Lower leg skin (tissue), 3 donors: ENCODE measurements around the gene SEC61B.

Experiments used
- POLR2A ChIP-seq, 2 donors: fragments of 450-650 bp; IDR thresholded peaks; one replicate each; pipeline ENCODE4 v1.6.1; 2016 to 2017; ENCODE audit warnings: antibody characterized with exemption in 2 of 2, mild to moderate bottlenecking in 1 of 2, moderate library complexity in 1 of 2
- TF ChIP-seq, protein P1 (sequence below), 3 donors: fragments of 450-650 bp; IDR thresholded peaks; one replicate each; pipeline ENCODE4 v1.5.1; 2016; ENCODE audit warnings: antibody characterized with exemption in 3 of 3, mild to moderate bottlenecking in 3 of 3, moderate library complexity in 2 of 3

DNA sequence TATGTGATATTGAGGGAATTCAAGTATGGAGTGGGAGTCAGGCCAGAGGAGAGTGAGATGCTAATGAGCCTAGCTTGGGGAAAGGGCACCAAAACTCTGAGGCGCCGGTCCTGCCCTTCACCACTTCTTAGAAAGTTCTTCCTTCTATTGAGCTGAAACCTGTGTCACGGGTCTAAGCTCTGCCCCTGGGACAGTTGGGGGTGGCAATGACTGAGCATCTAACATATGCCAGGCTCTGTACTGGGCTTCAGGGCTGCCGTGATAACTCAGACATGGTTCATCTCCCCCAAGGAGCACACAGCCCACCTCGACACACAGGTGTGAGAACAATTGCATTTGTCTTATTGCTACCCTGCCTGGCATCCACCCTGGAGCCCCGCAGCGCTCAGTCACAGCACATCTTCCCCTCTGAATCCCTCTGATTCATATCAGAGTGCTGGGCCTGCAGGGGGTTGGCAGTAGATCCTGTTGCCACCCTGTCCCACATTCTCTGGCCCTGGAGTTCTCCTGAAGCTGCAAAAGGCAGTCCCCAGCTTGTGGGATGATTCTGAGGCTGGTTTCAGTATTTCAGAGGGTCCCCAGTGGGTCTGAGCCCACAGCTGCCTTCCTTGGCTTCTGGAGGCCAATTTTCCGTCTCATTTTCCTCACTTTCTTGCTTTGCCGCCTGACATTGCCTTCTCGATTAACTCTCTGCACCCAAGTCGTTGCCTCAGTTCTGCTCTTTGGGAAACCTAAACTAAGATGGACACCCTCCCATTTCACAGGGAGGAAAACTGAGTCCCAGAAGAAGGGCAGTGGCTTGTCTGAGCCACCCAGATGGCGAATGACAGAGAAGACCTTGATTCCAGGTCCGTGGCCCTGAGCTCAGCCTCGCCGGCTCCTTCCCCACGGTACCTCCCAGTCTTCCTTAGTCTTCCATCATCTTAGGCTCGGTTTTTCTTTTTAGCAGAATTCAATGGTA lies 42.9 kb upstream of the SEC61B start:
- TF ChIP-seq, protein P1, sequence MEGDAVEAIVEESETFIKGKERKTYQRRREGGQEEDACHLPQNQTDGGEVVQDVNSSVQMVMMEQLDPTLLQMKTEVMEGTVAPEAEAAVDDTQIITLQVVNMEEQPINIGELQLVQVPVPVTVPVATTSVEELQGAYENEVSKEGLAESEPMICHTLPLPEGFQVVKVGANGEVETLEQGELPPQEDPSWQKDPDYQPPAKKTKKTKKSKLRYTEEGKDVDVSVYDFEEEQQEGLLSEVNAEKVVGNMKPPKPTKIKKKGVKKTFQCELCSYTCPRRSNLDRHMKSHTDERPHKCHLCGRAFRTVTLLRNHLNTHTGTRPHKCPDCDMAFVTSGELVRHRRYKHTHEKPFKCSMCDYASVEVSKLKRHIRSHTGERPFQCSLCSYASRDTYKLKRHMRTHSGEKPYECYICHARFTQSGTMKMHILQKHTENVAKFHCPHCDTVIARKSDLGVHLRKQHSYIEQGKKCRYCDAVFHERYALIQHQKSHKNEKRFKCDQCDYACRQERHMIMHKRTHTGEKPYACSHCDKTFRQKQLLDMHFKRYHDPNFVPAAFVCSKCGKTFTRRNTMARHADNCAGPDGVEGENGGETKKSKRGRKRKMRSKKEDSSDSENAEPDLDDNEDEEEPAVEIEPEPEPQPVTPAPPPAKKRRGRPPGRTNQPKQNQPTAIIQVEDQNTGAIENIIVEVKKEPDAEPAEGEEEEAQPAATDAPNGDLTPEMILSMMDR (IDR thresholded peaks at IDR 0.05) = no peak
- TF ChIP-seq POLR2A (IDR thresholded peaks at IDR 0.05) = no peak
